AG10803 (cell line): ENCODE measurements around the gene CTNNB1.

ENCODE experiments used
- DNase-seq: peaks from one replicate; pipeline ENCODE4 v3.0.0; 2010; ENCODE audit warnings: low read depth
- H3K4me3 ChIP-seq: 2 replicates; pipeline ENCODE4 v1.5.1; 2011; ENCODE audit warnings: mild to moderate bottlenecking, low read length, control low read depth
- CTCF ChIP-seq: conservative IDR thresholded peaks from 2 replicates; pipeline ENCODE4 v1.5.1; 2011; ENCODE audit warnings: mild to moderate bottlenecking, low read length, control low read depth, inconsistent platforms

The CTNNB1 gene

GRCh38 chr3:41223691-41224090 is 24.4 kb downstream of the CTNNB1 start:
- DNase-seq: no peak
- no peak for TF ChIP-seq CTCF

DNA sequence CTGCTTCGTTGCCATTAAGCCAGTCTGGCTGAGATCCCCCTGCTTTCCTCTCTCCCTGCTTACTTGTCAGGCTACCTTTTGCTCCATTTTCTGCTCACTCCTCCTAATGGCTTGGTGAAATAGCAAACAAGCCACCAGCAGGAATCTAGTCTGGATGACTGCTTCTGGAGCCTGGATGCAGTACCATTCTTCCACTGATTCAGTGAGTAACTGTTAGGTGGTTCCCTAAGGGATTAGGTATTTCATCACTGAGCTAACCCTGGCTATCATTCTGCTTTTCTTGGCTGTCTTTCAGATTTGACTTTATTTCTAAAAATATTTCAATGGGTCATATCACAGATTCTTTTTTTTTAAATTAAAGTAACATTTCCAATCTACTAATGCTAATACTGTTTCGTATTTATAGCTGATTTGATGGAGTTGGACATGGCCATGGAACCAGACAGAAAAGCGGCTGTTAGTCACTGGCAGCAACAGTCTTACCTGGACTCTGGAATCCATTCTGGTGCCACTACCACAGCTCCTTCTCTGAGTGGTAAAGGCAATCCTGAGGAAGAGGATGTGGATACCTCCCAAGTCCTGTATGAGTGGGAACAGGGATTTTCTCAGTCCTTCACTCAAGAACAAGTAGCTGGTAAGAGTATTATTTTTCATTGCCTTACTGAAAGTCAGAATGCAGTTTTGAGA is 25.0 kb downstream of the CTNNB1 start:
- DNase-seq: peak; percentile 88
- TF ChIP-seq CTCF: peak; percentile 21; the same call in 1 of the 2 replicates
- H3K4me3 ChIP-seq: no peak overlapping the region

More at GRCh38 chr3:41223691-41224090, 24.4 kb downstream of the CTNNB1 start:
- no peak overlapping the region for H3K4me3 ChIP-seq

GRCh38 chr3:41234823-41235721 is 35.8 kb downstream of the CTNNB1 start:
- no peak for TF ChIP-seq CTCF
- peak; percentile 13 for DNase-seq
- no peak overlapping the region for H3K4me3 ChIP-seq

GRCh38 chr3:41236228-41236627 is 36.9 kb downstream of the CTNNB1 start:
- no peak for DNase-seq
- H3K4me3 ChIP-seq: no peak overlapping the region
- TF ChIP-seq CTCF: no peak

GRCh38 chr3:41237907-41238306 is 38.6 kb downstream of the CTNNB1 start:
- DNase-seq: no peak
- no peak for TF ChIP-seq CTCF
- no peak overlapping the region for H3K4me3 ChIP-seq

- no peak overlapping the region for H3K4me3 ChIP-seq
- DNase-seq: peak; percentile 43
- TF ChIP-seq CTCF: no peak
Observed at GRCh38 chr3:41239587-41239986, 40.3 kb downstream of the CTNNB1 start.
